Thyroid gland (tissue), 4 donors: ENCODE data around the gene RASGRP2. TPM values are rescaled to one million over a fixed set of nuclear protein-coding genes. Genes with fewer than 3 reads are reported as not detected.
A peak's percentile ranks its signal among the peaks of the same experiment; 100 is the strongest.

ENCODE experiments used
- DNase-seq, 2 donors: peaks; one replicate each; pipeline ENCODE4 v3.0.0-alpha.2; 2019
- H3K27ac ChIP-seq, 3 donors: fragments of 200-600 bp; sonication (generic); 1 replicate in 2 of 3; 2 replicates in 1 of 3; pipeline ENCODE4 v1.5.1; 2016 to 2019; ENCODE audit warnings: mild to moderate bottlenecking in 1 of 3, moderate library complexity in 1 of 3
- H3K27me3 ChIP-seq: fragments of 200-600 bp; sonication (generic); one replicate; pipeline ENCODE4 v1.5.1; 2019
- H3K36me3 ChIP-seq, 2 donors: fragments of 200-600 bp; sonication (generic); one replicate each; pipeline ENCODE4 v1.5.1; 2016 to 2019
- H3K4me1 ChIP-seq, 2 donors: fragments of 200-600 bp; sonication (generic); one replicate each; pipeline ENCODE4 v1.5.1; 2017 to 2019
- H3K4me3 ChIP-seq, 3 donors: fragments of 200-600 bp; sonication (generic); replicated peaks in 1 of 3; 1 replicate in 2 of 3; 2 replicates in 1 of 3; pipeline ENCODE4 v1.5.1; 2016; ENCODE audit warnings: mild to moderate bottlenecking in 1 of 3
- H3K9me3 ChIP-seq: fragments of 200-600 bp; sonication (generic); one replicate; pipeline ENCODE4 v1.5.1; 2017
- POLR2A ChIP-seq, 2 donors: fragments of 450-650 bp; IDR thresholded peaks; one replicate each; pipeline ENCODE4 v1.6.1; 2017; ENCODE audit warnings: antibody characterized with exemption in 2 of 2, mild to moderate bottlenecking in 2 of 2, moderate library complexity in 1 of 2
- WGBS, 2 donors: methylation state at CpG; one replicate each; pipeline ENCODE4 v1.1.5; 2017; 5-methylcytosine and 5-hydroxymethylcytosine counted together
- intact Hi-C: fragments of 100-400 bp; cut with DNase I; formaldehyde crosslinking; loops from one replicate; pipeline ENCODE4 v1.15.1; 2023
- total RNA-seq, 4 donors: library from RNA; depleted of rRNA; stranded (reverse); fragments of >200 nt; gene quantifications; one replicate each; pipeline ENCODE4 v1.2.3, GENCODE V29; 2016
- TF ChIP-seq, protein P1 (sequence below), 6 experiments: fragments of 200-600 bp in 3 of 6; fragments of 450-650 bp in 3 of 6; sonication (generic) in 3 of 6; IDR thresholded peaks; one replicate each; pipeline ENCODE4 v1.5.1; 2016 to 2019; ENCODE audit warnings: antibody characterized with exemption in 6 of 6, mild to moderate bottlenecking in 2 of 6, inconsistent platforms in 1 of 6, moderate library complexity in 1 of 6

The RASGRP2 gene
- total RNA-seq, 4 donors from 2014 or later, result 2.8 to 8.9 (median 6.6) TPM

DNA sequence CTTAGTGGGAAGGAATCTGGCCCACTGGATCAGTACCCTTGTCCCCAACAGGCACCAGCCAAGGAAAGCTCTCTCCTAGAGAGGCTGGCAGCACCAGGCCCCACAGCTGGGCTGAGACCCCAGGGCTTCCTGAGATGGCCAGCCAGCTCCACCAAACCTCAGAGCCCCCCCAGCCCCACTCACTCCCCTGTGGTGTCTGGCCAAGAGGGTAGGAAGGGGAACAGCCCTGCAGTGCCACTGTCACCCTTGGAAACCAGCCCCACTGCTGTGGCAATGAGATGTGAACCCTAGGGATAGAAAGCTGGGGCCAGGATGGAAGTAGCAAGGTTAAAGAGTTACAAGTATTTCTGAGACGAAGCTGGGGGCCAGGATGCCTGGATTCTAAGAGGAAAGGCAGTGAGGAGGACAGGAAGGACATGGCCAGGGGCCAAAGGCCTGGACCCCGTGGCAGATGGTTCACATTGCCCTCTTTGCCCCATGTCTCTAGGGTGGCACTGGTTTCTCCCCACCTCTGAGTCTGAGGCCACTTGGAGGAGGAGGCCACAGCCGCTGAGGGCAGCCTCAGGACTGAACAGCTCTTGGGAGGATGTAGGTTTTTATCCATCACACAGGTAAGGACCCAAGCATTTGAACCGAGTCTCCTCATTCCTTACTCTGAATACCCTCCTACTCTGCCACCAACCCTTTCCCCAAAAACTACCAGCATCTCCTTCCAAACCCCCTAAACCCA is 49.8 kb downstream of the RASGRP2 start:
- DNase-seq, result no peak
- no peaks in the 10 kb centered on the region for H3K27me3 ChIP-seq

DNA sequence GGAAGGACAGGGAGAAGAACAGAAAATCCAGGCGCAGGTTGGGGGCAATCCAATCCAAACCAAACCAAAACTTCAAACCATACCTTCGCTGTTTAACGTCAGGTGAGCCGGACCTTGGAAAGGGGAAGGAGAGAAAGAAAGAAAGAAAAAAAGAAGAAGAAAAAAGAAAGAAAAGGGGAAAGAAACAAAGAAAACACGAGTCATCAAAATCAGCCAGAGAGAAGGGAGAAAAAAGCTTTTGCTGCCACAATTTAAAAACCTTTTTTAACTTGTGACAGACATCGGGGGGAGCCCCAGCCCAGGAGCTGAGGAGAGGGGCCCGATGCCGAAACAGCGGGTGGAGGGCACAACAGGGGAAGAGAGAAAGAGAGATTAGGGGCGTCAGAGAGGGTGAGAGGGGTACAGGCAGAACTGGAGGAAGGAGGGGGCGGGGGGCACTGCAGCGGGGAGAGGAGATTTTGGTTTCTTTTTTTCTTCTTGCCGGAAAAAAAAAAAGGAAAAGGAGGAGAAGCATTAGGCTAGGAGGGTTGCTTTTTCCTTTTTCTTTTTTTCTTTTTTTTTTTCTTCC is 51.1 kb downstream of the RASGRP2 start:
- peaks cover 0 to 9% of the 10 kb centered on the region in 2 donors for H3K4me1 ChIP-seq
- H3K27me3 ChIP-seq, result no peaks in the 10 kb centered on the region
- no peak overlapping the region for H3K27ac ChIP-seq
- WGBS, 2 donors, result 42 to 43% methylated on average over 13 of the region's 13 CpGs
- no peaks in the 10 kb centered on the region for H3K36me3 ChIP-seq
- intact Hi-C loops, result no loop called here
- H3K4me3 ChIP-seq, result no peak overlapping the region
- DNase-seq, result no peak
- TF ChIP-seq, protein P1, sequence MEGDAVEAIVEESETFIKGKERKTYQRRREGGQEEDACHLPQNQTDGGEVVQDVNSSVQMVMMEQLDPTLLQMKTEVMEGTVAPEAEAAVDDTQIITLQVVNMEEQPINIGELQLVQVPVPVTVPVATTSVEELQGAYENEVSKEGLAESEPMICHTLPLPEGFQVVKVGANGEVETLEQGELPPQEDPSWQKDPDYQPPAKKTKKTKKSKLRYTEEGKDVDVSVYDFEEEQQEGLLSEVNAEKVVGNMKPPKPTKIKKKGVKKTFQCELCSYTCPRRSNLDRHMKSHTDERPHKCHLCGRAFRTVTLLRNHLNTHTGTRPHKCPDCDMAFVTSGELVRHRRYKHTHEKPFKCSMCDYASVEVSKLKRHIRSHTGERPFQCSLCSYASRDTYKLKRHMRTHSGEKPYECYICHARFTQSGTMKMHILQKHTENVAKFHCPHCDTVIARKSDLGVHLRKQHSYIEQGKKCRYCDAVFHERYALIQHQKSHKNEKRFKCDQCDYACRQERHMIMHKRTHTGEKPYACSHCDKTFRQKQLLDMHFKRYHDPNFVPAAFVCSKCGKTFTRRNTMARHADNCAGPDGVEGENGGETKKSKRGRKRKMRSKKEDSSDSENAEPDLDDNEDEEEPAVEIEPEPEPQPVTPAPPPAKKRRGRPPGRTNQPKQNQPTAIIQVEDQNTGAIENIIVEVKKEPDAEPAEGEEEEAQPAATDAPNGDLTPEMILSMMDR (IDR thresholded peaks at IDR 0.05), result no peak
- no peak for TF ChIP-seq POLR2A (IDR thresholded peaks at IDR 0.05)
- H3K9me3 ChIP-seq, result no peaks in the 10 kb centered on the region

More for the DNA sequence above, 49.8 kb downstream of the RASGRP2 start:
- no peaks in the 10 kb centered on the region for H3K36me3 ChIP-seq
- TF ChIP-seq POLR2A (IDR thresholded peaks at IDR 0.05), result no peak
- TF ChIP-seq, protein P1 (IDR thresholded peaks at IDR 0.05), result no peak
- 65 to 68% methylated on average over 4 of the region's 4 CpGs for WGBS, 2 donors
- intact Hi-C loops, result no loop called here
- no peak overlapping the region for H3K4me3 ChIP-seq
- H3K27ac ChIP-seq, result no peak overlapping the region
- H3K9me3 ChIP-seq, result no peaks in the 10 kb centered on the region
- H3K4me1 ChIP-seq, result no peaks in the 10 kb centered on the region

DNA sequence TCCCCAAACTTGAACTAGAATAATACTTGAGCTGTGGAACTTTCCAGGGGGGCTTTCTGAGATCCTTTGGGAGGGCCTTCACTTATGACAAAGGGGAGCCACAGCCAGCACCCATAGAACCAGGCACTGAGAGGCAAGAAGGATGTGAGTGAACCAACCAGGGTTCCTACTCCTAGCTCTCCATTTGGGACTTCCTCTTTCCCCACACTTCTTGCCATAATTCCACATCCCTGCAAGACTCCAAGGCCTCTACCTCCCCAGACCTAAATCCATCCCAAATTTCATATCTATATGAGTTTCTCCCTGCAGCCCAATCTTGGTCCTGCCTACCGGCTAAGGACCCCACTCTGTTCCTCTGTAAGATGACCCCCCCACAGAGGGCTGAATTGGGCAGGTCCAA is 52.4 kb downstream of the RASGRP2 start:
- no peak overlapping the region for H3K4me3 ChIP-seq
- WGBS, 2 donors, result 96 to 100% methylated on average over 1 of the region's 1 CpG

DNA sequence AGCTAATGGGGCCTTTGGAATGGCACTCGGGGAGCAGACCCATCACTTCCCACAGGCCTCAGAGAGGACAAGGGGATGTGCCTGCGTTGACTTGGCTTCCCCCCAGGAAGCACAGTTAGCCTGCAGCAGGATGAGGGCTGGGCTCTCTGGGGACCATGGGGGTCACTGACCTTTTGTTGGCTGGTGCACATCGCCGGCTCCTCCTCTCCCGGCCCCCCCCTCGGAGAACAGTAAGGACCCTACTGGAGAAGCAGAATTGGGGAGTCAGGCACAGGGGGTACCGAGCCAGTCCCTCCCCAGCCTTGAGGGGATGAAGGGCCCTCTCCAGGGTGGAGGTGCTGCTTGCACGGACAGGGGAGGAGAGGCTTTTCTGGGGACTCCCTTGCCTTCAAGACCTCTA is 53.7 kb downstream of the RASGRP2 start:
- no peaks in the 10 kb centered on the region for H3K27me3 ChIP-seq
- intact Hi-C loops, result no loop called here
- H3K9me3 ChIP-seq, result no peaks in the 10 kb centered on the region
- no peak overlapping the region for H3K4me3 ChIP-seq
- H3K36me3 ChIP-seq, result no peaks in the 10 kb centered on the region
- H3K27ac ChIP-seq, result no peak overlapping the region
- 68 to 74% methylated on average over 7 of the region's 8 CpGs for WGBS, 2 donors
- DNase-seq, result no peak
- TF ChIP-seq, protein P1 (IDR thresholded peaks at IDR 0.05), result no peak
- no peak for TF ChIP-seq POLR2A (IDR thresholded peaks at IDR 0.05)
- peaks cover 0 to 9% of the 10 kb centered on the region in 2 donors for H3K4me1 ChIP-seq

More for the DNA sequence above, 52.4 kb downstream of the RASGRP2 start:
- peaks cover 0 to 9% of the 10 kb centered on the region in 2 donors for H3K4me1 ChIP-seq
- no peak for DNase-seq
- H3K9me3 ChIP-seq, result no peaks in the 10 kb centered on the region
- H3K27me3 ChIP-seq, result no peaks in the 10 kb centered on the region
- no peak overlapping the region for H3K27ac ChIP-seq
- intact Hi-C loops, result no loop called here
- no peaks in the 10 kb centered on the region for H3K36me3 ChIP-seq
- TF ChIP-seq, protein P1 (IDR thresholded peaks at IDR 0.05), result no peak
- TF ChIP-seq POLR2A (IDR thresholded peaks at IDR 0.05), result no peak

DNA sequence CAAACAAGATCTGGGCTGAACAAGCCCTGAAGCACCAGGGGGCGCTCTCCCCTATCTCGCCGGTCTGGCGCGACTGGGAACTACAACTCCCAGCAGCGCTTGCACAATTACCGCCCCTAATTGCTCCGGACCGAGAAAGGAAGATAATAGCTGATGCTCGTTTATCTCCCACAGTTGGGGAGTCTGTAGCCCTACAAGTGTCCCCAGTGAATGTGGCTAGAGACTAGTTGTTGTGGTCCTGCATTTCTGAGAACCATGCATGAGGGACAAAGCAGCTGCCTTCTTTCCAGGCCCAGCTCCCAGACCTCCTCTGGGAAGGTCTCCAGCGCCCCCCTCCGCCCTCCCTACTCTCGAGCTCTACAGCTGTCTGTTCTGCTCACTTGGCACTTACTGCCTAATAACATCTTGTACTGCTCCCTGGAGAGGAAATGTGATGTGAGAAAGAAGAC is 55.4 kb downstream of the RASGRP2 start:
- Histone ChIP-seq H3K27me3 (no peaks in the 10 kb centered on the region), H3K4me1 (peaks cover 0 to 9% of the 10 kb centered on the region in 2 donors), H3K36me3 (no peaks in the 10 kb centered on the region), H3K27ac (peak overlapping the region in 2 of 3 donors; percentile 11 to 26), H3K4me3 (no peak overlapping the region), H3K9me3 (no peaks in the 10 kb centered on the region)
- WGBS, 2 donors, result 0% methylated on average over 13 of the region's 13 CpGs
- DNase-seq, result peak; percentile 87 to 89
- TF ChIP-seq, protein P1 (IDR thresholded peaks at IDR 0.05), result peak; percentile 74 to 96 (median 92)
- no peak for TF ChIP-seq POLR2A (IDR thresholded peaks at IDR 0.05)
- intact Hi-C loops, result no loop called here
